Spinal cord (tissue), 10 donors: ENCODE results near the gene TGOLN2. TPM values are rescaled to one million over a fixed set of nuclear protein-coding genes. Genes with fewer than 3 reads are reported as not detected.
A peak's percentile ranks its signal among the peaks of the same experiment; 100 is the strongest.

ENCODE experiments used
- DNase-seq, 6 donors: peaks; one replicate each; pipeline versions ENCODE4 v3.0.0 to v3.0.0-alpha.2; 2013 to 2015; ENCODE audit warnings: low spot score in 6 of 6, low read depth in 4 of 6
- H3K27ac ChIP-seq: one replicate; pipeline ENCODE4 v1.5.1; 2013; ENCODE audit warnings: low read depth, low read length, control low read depth
- H3K27me3 ChIP-seq: one replicate; pipeline ENCODE4 v1.6.1; 2013; ENCODE audit warnings: low read length; ENCODE audit not compliant: control insufficient read depth, insufficient read depth
- H3K36me3 ChIP-seq: one replicate; pipeline ENCODE4 v1.6.1; 2013; ENCODE audit warnings: low read length; ENCODE audit not compliant: control insufficient read depth, insufficient read depth
- H3K4me1 ChIP-seq: one replicate; pipeline ENCODE4 v1.6.1; 2013; ENCODE audit warnings: low read length; ENCODE audit not compliant: control insufficient read depth, insufficient read depth
- H3K4me3 ChIP-seq: one replicate; pipeline ENCODE4 v1.5.1; 2013; ENCODE audit warnings: low read depth, low read length, control low read depth
- H3K9me3 ChIP-seq: one replicate; pipeline ENCODE4 v1.6.1; 2013; ENCODE audit warnings: low read length; ENCODE audit not compliant: control insufficient read depth, insufficient read depth
- WGBS: methylation state at CpG from one replicate; pipeline ENCODE4 v1.1.5; 2013; ENCODE audit warnings: missing lambda C conversion rate; ENCODE audit not compliant: insufficient coverage; 5-methylcytosine and 5-hydroxymethylcytosine counted together
- polyA plus RNA-seq, 2 donors: library from polyadenylated mRNA; unstranded; fragments of 120-200 nt; gene quantifications; one replicate each; pipeline ENCODE4 v1.2.1, GENCODE V29; 2013; ENCODE audit not compliant: insufficient read length in 2 of 2
- small RNA-seq: library from RNA; depleted of rRNA; stranded (forward); fragments of <200 nt; gene quantifications from one replicate; pipeline ENCODE3, GENCODE V24; 2014; ENCODE audit warnings: low replicate concordance
- total RNA-seq, 2 donors: library from RNA; depleted of rRNA in 1 of 2; stranded (reverse); fragments of 120-200 nt in 1 of 2; fragments of >200 nt in 1 of 2; gene quantifications; one replicate each; pipeline versions ENCODE4 v1.2.3 to v1.2.4, GENCODE V29; 2013 to 2014
- donor health status: healthy.

Gene TGOLN2
- total and polyA plus RNA-seq, 4 donors, result 45.5 to 69.8 (median 64.0) TPM

DNA sequence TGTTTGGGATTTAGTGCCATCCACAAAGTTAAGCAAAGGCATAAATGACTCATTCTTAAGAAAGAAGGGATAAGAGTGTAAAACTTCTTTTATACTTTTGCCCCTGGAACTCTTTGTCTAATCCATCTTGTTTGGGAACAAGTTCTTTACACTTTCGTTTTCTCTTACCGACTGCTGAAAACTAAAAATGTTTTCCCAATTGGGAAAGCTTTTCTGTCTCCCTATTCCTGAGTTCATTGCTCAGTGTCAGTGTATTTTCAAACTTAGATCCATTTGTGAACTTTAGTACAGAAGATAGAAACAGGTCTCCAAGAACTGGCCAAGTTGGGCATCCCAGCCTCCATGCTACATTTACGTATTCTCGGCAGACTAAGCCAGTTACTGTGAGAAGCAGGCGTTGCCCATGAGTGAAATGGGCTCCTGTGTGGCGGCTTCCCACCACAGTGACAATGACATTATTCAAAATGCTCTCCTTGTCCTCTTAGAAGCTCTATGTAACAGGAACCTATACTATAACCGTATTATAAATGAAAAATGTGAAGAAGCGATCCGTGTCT lies 51.7 kb downstream of the TGOLN2 start:
- 79% methylated on average over 3 of the region's 9 CpGs for WGBS
- Histone ChIP-seq H3K27ac (peak overlapping the region; percentile 42), H3K4me1 (peaks cover 28% of the 10 kb centered on the region), H3K36me3 (no peaks in the 10 kb centered on the region), H3K4me3 (no peak overlapping the region), H3K9me3 (no peaks in the 10 kb centered on the region), H3K27me3 (no peaks in the 10 kb centered on the region)
- no peak for DNase-seq

GRCh38 chr2:85273738-85274731 lies 53.8 kb downstream of the TGOLN2 start:
- peaks cover 36% of the 10 kb centered on the region for H3K4me1 ChIP-seq
- H3K27me3 ChIP-seq, result no peaks in the 10 kb centered on the region
- WGBS, result 57% methylated on average over 21 of the region's 21 CpGs
- no peaks in the 10 kb centered on the region for H3K9me3 ChIP-seq
- peak in 1 of 6 donors; percentile 63 for DNase-seq
- no peak overlapping the region for H3K27ac ChIP-seq
- no peaks in the 10 kb centered on the region for H3K36me3 ChIP-seq
- H3K4me3 ChIP-seq, result no peak overlapping the region

DNA sequence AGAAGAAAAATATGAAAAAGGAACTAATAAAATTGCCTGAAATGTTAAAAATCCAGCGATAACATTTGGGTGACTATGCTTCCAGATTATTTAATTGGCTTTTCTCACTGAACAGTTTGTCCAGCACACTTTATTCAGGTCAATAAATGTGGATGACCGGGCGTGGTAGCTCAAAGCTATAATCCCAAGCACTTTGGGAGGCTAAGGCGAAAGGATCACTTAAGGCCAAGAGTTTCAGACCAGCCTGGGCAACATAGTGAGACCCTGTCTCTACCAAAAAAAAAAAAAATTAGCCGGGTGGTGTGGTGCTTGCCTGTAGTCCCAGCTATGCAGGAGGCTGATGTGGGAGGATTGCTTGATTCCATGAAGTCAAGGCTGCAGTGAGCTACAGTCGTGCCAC lies 55.4 kb downstream of the TGOLN2 start:
- WGBS, result no CpG with 5 or more reads among the region's 6 CpGs
- H3K36me3 ChIP-seq, result no peaks in the 10 kb centered on the region
- no peak overlapping the region for H3K4me3 ChIP-seq
- no peaks in the 10 kb centered on the region for H3K9me3 ChIP-seq
- DNase-seq, result no peak
- H3K27me3 ChIP-seq, result no peaks in the 10 kb centered on the region
- peaks cover 27% of the 10 kb centered on the region for H3K4me1 ChIP-seq
- H3K27ac ChIP-seq, result no peak overlapping the region

DNA sequence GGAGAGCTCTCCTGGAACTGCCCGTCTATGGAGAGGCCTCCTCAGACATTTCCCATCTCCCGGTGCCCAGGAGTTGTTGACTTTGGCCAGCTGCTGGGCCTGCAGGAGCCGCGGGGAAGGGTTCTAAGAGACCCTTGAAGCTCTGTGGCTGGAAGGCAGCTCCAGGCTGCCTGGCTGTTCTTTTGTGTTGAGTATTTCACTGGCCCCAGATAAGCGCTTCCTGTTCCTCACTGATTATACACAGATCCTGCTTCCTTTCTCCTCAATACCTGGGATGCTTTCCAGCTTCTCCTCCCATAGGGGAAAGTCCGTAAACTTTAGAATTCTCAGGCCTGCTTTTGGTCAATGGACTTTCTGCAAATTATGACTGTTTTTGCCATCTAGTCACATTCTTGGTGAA lies 57.8 kb downstream of the TGOLN2 start:
- peak in 1 of 6 donors; percentile 57 for DNase-seq
- no peaks in the 10 kb centered on the region for H3K9me3 ChIP-seq
- H3K4me1 ChIP-seq, result peaks cover 32% of the 10 kb centered on the region
- H3K4me3 ChIP-seq, result no peak overlapping the region
- H3K27me3 ChIP-seq, result no peaks in the 10 kb centered on the region
- H3K27ac ChIP-seq, result peak overlapping the region; percentile 26
- 35% methylated on average over 3 of the region's 6 CpGs for WGBS
- H3K36me3 ChIP-seq, result no peaks in the 10 kb centered on the region

Small RNA genes within 50 kb of the gene (small RNA-seq; reads per million reads assigned to genes)
- not detected for gene AC062037.1
- not detected for gene RF00019
- not detected for gene RN7SL113P

Other genes starting within 250 kb of the TGOLN2 start
- gene TCF7L1, start 194.6 kb downstream of the TGOLN2 start, total RNA-seq, result 1 to 10 TPM; 3.4 to 6.5 TPM
- 10 to 100 TPM; 33.3 to 41.9 TPM for gene TCF7L1, start 194.6 kb downstream of the TGOLN2 start, polyA plus RNA-seq
- 10 to 100 TPM; 30.6 to 32.8 TPM for gene RETSAT, start 26.5 kb upstream of the TGOLN2 start, total RNA-seq
- gene RETSAT, start 26.5 kb upstream of the TGOLN2 start, polyA plus RNA-seq, result 10 to 100 TPM; 30.9 to 36.4 TPM
- gene ELMOD3, start 26.8 kb upstream of the TGOLN2 start, total RNA-seq, result 10 to 100 TPM; 17.4 to 23.9 TPM
- 10 to 100 TPM; 25.2 to 35.7 TPM for gene ELMOD3, start 26.8 kb upstream of the TGOLN2 start, polyA plus RNA-seq
- 10 to 100 TPM; 25.7 to 41.3 TPM for gene CAPG, start 82.4 kb upstream of the TGOLN2 start, total RNA-seq
- gene CAPG, start 82.4 kb upstream of the TGOLN2 start, polyA plus RNA-seq, result 10 to 100 TPM; 20.2 to 27.7 TPM
- gene SH2D6, start 90.7 kb upstream of the TGOLN2 start, total RNA-seq, result 1 to 10 TPM in 1 of 2 donors, not detected in 1; 1.2 TPM
- 1 to 10 TPM; 1.0 to 2.1 TPM for gene SH2D6, start 90.7 kb upstream of the TGOLN2 start, polyA plus RNA-seq
- 100 to 1,000 TPM; 112 to 119 TPM for gene MAT2A, start 211.2 kb upstream of the TGOLN2 start, total RNA-seq
- gene MAT2A, start 211.2 kb upstream of the TGOLN2 start, polyA plus RNA-seq, result 100 to 1,000 TPM; 327 to 337 TPM
- gene GGCX, start 233.5 kb upstream of the TGOLN2 start, total RNA-seq, result 10 to 100 TPM; 30.8 to 53.3 TPM
- gene GGCX, start 233.5 kb upstream of the TGOLN2 start, polyA plus RNA-seq, result 10 to 100 TPM; 31.0 to 44.7 TPM
- gene VAMP8, start 249.6 kb upstream of the TGOLN2 start, total RNA-seq, result 10 to 100 TPM; 10.3 to 32.3 TPM
- 10 to 100 TPM; 11.5 to 13.9 TPM for gene VAMP8, start 249.6 kb upstream of the TGOLN2 start, polyA plus RNA-seq